CD4-positive, alpha-beta T cell (primary cell): ENCODE measurements around the gene CTCFL. TPM values are rescaled to one million over a fixed set of nuclear protein-coding genes. Genes with fewer than 3 reads are reported as not detected.

Source experiments
- ATAC-seq: fragments of 200-7000 bp; cut with Tn5 transposase; one replicate; pipeline ENCODE4 v1.10.0; 2022; ENCODE audit warnings: mild to moderate bottlenecking; ENCODE audit not compliant: poor library complexity
- CTCF ChIA-PET: fragments of 350-600 bp; sonication (Branson Sonifier 250); formaldehyde crosslinking; loops from one replicate; lab custom pipeline; 2021; ENCODE audit warnings: antibody characterized with exemption, inconsistent platforms; lab: Charles Lee
- POLR2A ChIA-PET: fragments of 350-600 bp; sonication (Branson Sonifier 250); formaldehyde crosslinking; loops from one replicate; lab custom pipeline; 2021; ENCODE audit warnings: antibody characterized with exemption, inconsistent platforms; lab: Charles Lee
- DNase-seq, 14 experiments: peaks; one replicate each; pipeline ENCODE4 v3.0.0-alpha.2; 2013 to 2020; ENCODE audit warnings: mixed read lengths in 2 of 14
- H3K27ac ChIP-seq, 2 donors: one replicate each; pipeline versions ENCODE4 v1.5.1 to v1.7.0; 2013; ENCODE audit warnings: low read length in 2 of 2, low read depth in 1 of 2, mild to moderate bottlenecking in 1 of 2
- H3K27me3 ChIP-seq, 2 experiments: 1 replicate in 1 of 2; 2 replicates in 1 of 2; pipeline versions ENCODE4 v1.6.1 to v1.7.0; 2013; ENCODE audit warnings: low read length in 2 of 2, control low read depth in 1 of 2, mild to moderate bottlenecking in 1 of 2, moderate library complexity in 1 of 2; ENCODE audit not compliant: insufficient read depth in 2 of 2, control insufficient read depth in 1 of 2
- H3K36me3 ChIP-seq: one replicate; pipeline ENCODE4 v1.6.1; 2013; ENCODE audit warnings: low read length, control low read depth; ENCODE audit not compliant: insufficient read depth
- H3K4me1 ChIP-seq: one replicate; pipeline ENCODE4 v1.6.1; 2013; ENCODE audit warnings: low read length, control low read depth; ENCODE audit not compliant: insufficient read depth
- H3K4me3 ChIP-seq: one replicate; pipeline ENCODE4 v1.5.1; 2013; ENCODE audit warnings: mild to moderate bottlenecking, low read length, moderate library complexity
- H3K9me3 ChIP-seq, 2 experiments: 1 replicate in 1 of 2; 2 replicates in 1 of 2; pipeline versions ENCODE4 v1.6.1 to v1.7.0; 2013; ENCODE audit warnings: low read length in 2 of 2, mild to moderate bottlenecking in 2 of 2, control low read depth in 1 of 2, moderate library complexity in 1 of 2; ENCODE audit not compliant: control insufficient read depth in 1 of 2, insufficient read depth in 1 of 2
- H3K27ac Mint-ChIP-seq: one replicate; pipeline ENCODE4 v1.8.0; 2020; ENCODE audit warnings: mixed read lengths
- H3K27me3 Mint-ChIP-seq: one replicate; pipeline ENCODE4 v1.8.0; 2021; ENCODE audit warnings: mixed read lengths
- H3K36me3 Mint-ChIP-seq: one replicate; pipeline ENCODE4 v1.8.0; 2021; ENCODE audit warnings: low read depth, mixed read lengths
- H3K4me1 Mint-ChIP-seq: one replicate; pipeline ENCODE4 v1.8.0; 2021; ENCODE audit warnings: low read depth, mixed read lengths
- H3K4me3 Mint-ChIP-seq: one replicate; pipeline ENCODE4 v1.8.0; 2020; ENCODE audit warnings: mild to moderate bottlenecking, mixed read lengths
- H3K9me3 Mint-ChIP-seq: one replicate; pipeline ENCODE4 v1.8.0; 2020; ENCODE audit warnings: mixed read lengths
- CTCF ChIP-seq: fragments of 200-600 bp; IDR thresholded peaks from one replicate; pipeline ENCODE4 v1.8.0; 2022; ENCODE audit warnings: antibody characterized with exemption, mild to moderate bottlenecking
- intact Hi-C, 2 experiments: fragments of 100-400 bp; cut with DNase I in 1 of 2; cut with micrococcal nuclease in 1 of 2; formaldehyde crosslinking; loops; one replicate each; pipeline versions ENCODE4 v1.15.1 to v1.9.0; 2023 to 2025; cut with DNase I, micrococcal nuclease
- total RNA-seq, 174 experiments: library from RNA in 2 of 174; stranded (reverse) in 2 of 174; gene quantifications; one replicate each; pipeline ENCODE4 v1.2.3 and lab custom pipeline; 2021 to 2026

The CTCFL gene
- total RNA-seq, 2 experiments from 2014 or later: not detected

- H3K36me3 Mint-ChIP-seq: no peaks in the 10 kb centered on the region
- peaks cover 7 to 11% of the 10 kb centered on the region in 2 experiments for H3K27me3 ChIP-seq
- peaks cover 48% of the 10 kb centered on the region for H3K27me3 Mint-ChIP-seq
- H3K4me1 ChIP-seq: no peaks in the 10 kb centered on the region
- ChIA-PET CTCF (no interaction called here), POLR2A (interaction anchor here (0.6 kb wide), 1 partner anchor 469 kb away, joined by 3 read pairs; no protein-coding TSS in a partner anchor)
- no peaks in the 10 kb centered on the region for H3K9me3 Mint-ChIP-seq
- H3K27ac ChIP-seq: no peak overlapping the region
- intact Hi-C loops: no loop called here
- no peak overlapping the region for H3K4me3 Mint-ChIP-seq
- H3K4me3 ChIP-seq: no peak overlapping the region
- no peak overlapping the region for H3K27ac Mint-ChIP-seq
- H3K4me1 Mint-ChIP-seq: no peaks in the 10 kb centered on the region
- H3K36me3 ChIP-seq: no peaks in the 10 kb centered on the region
- DNase-seq (no peak), ATAC-seq (no peak)
- TF ChIP-seq CTCF: no peak
- no peaks in the 10 kb centered on the region for H3K9me3 ChIP-seq
These were observed 12.9 kb upstream of the CTCFL start for GRCh38 chr20:57537822-57538221.

- no peak for TF ChIP-seq CTCF
- H3K4me1 ChIP-seq: no peaks in the 10 kb centered on the region
- H3K4me3 ChIP-seq: no peak overlapping the region
- H3K27ac Mint-ChIP-seq: no peak overlapping the region
- no peak for DNase-seq
- H3K4me1 Mint-ChIP-seq: no peaks in the 10 kb centered on the region
- no peaks in the 10 kb centered on the region for H3K9me3 ChIP-seq
- no peak overlapping the region for H3K27ac ChIP-seq
- intact Hi-C loops: no loop called here
- no peak overlapping the region for H3K4me3 Mint-ChIP-seq
- no peak for ATAC-seq
- no peaks in the 10 kb centered on the region for H3K36me3 Mint-ChIP-seq
- CTCF ChIA-PET: no interaction called here
- peaks cover 48% of the 10 kb centered on the region for H3K27me3 Mint-ChIP-seq
- no peaks in the 10 kb centered on the region for H3K9me3 Mint-ChIP-seq
- POLR2A ChIA-PET: no interaction called here
- no peaks in the 10 kb centered on the region for H3K36me3 ChIP-seq
- H3K27me3 ChIP-seq: peaks cover 9 to 11% of the 10 kb centered on the region in 2 experiments
These were observed 12.1 kb upstream of the CTCFL start for GRCh38 chr20:57536771-57537724.

GRCh38 chr20:57536120-57536708 lies 11.3 kb upstream of the CTCFL start:
- Mint-ChIP-seq H3K9me3 (no peaks in the 10 kb centered on the region), H3K27me3 (peaks cover 48% of the 10 kb centered on the region), H3K4me3 (no peak overlapping the region), H3K27ac (no peak overlapping the region), H3K36me3 (no peaks in the 10 kb centered on the region), H3K4me1 (no peaks in the 10 kb centered on the region)
- Histone ChIP-seq H3K4me1 (no peaks in the 10 kb centered on the region), H3K4me3 (no peak overlapping the region), H3K27ac (no peak overlapping the region), H3K27me3 (peaks cover 10 to 11% of the 10 kb centered on the region in 2 experiments), H3K9me3 (no peaks in the 10 kb centered on the region), H3K36me3 (no peaks in the 10 kb centered on the region)
- DNase-seq: no peak
- intact Hi-C loops: no loop called here
- no peak for ATAC-seq
- ChIA-PET POLR2A (no interaction called here), CTCF (no interaction called here)
- TF ChIP-seq CTCF: no peak
